H1 (cell line): ENCODE data around the gene RUSF1. TPM values are rescaled to one million over a fixed set of nuclear protein-coding genes. Genes with fewer than 3 reads are reported as not detected.

Experiments used
- BACH1 ChIP-seq: IDR thresholded peaks from 2 replicates; pipeline ENCODE4 v1.6.1; 2012; ENCODE audit warnings: low read length, improper control_type of control experiment
- CBX8 ChIP-seq: fragments of 300-800, 300-1000 bp; sonication (generic); IDR thresholded peaks from 2 replicates; pipeline ENCODE4 v1.7.1; 2016; ENCODE audit warnings: low read depth, low read length, borderline replicate concordance
- CHD7 ChIP-seq: fragments of 300-600 bp; sonication (generic); IDR thresholded peaks from 2 replicates; pipeline ENCODE4 v1.7.1; 2012; ENCODE audit warnings: low read length, moderate library complexity, mild to moderate bottlenecking, inconsistent platforms; ENCODE audit not compliant: insufficient replicate concordance
- HDAC6 ChIP-seq: IDR thresholded peaks from one replicate; pipeline ENCODE4 v1.7.1; 2012; ENCODE audit warnings: low read depth, mild to moderate bottlenecking, inconsistent platforms, low read length, moderate library complexity
- POU5F1 ChIP-seq: IDR thresholded peaks from 2 replicates; pipeline ENCODE4 v1.6.1; 2011; ENCODE audit warnings: low read depth, mild to moderate bottlenecking, low read length, moderate library complexity
- TAF1 ChIP-seq: IDR thresholded peaks from 2 replicates; pipeline ENCODE4 v1.6.1; 2011; ENCODE audit warnings: mild to moderate bottlenecking, low read depth, low read length
- TAF7 ChIP-seq: optimal IDR thresholded peaks from 2 replicates; pipeline ENCODE3; 2011; ENCODE audit warnings: low read depth, mild to moderate bottlenecking, inconsistent platforms, low read length, moderate library complexity, borderline replicate concordance
- polyA plus RNA-seq, 7 experiments: library from polyadenylated mRNA; depleted of rRNA in 3 of 7; stranded (reverse) in 5 of 7; unstranded in 2 of 7; fragments of >200 nt in 5 of 7; fragments of 200-250 nt in 2 of 7; gene quantifications; 1 replicate in 5 of 7; 2 replicates in 1 of 7; 4 replicates in 1 of 7; pipeline versions ENCODE4 v1.2.1 to v1.2.3, GENCODE V29; 2011 to 2013; ENCODE audit warnings: missing spikeins in 2 of 7, mixed read lengths in 2 of 7
- total RNA-seq: library from RNA; stranded (reverse); fragmentation: NEBNext Ultra II Directional; extraction: Animal tissue kit (Norgen Biotek cat#: 25700); gene quantifications from 2 replicates; pipeline ENCODE4 v1.2.1, GENCODE V29; 2021

Gene RUSF1
- total and polyA plus RNA-seq, 2 of the 8 experiments (the other 6 are each of a cell fraction or from before 2014, with no cell fraction given): 22.5 to 33.7 TPM

GRCh38 chr16:31474173-31474714 is 33.9 kb downstream of the RUSF1 start (continued):
- TF ChIP-seq CHD7 (no peak), POU5F1 (no peak), CBX8 (no peak), BACH1 (no peak), TAF1 (no peak), TAF7 (no peak), HDAC6 (no peak)
